Thyroid gland (tissue), 4 donors: ENCODE results near the gene HCFC1.

Source experiments
- POLR2A ChIP-seq, 2 donors: fragments of 450-650 bp; IDR thresholded peaks; one replicate each; pipeline ENCODE4 v1.6.1; 2017; ENCODE audit warnings: antibody characterized with exemption in 2 of 2, mild to moderate bottlenecking in 2 of 2, moderate library complexity in 1 of 2
- TF ChIP-seq, protein P1 (sequence below), 6 experiments: fragments of 200-600 bp in 3 of 6; fragments of 450-650 bp in 3 of 6; sonication (generic) in 3 of 6; IDR thresholded peaks; one replicate each; pipeline ENCODE4 v1.5.1; 2016 to 2019; ENCODE audit warnings: antibody characterized with exemption in 6 of 6, mild to moderate bottlenecking in 2 of 6, inconsistent platforms in 1 of 6, moderate library complexity in 1 of 6

DNA sequence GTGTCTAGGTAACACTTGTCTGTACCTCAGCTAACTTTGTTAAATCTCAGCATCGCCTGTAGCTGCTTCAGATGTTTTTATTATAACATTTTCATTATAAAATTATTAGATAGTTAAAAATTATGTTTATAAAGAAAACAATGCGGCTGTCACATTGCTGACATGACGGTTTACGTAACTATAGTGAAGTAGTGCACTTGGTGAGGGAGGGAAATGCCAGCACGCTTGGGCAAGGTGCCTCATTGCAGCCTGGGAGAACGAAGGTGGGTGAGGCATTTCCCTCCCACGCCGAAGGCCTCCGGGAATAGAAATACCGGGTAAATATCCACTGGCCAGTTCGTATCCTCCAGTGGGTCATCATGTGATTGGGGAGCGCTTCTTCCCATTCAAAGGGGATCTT lies 16.9 kb upstream of the HCFC1 start:
- no peak for TF ChIP-seq POLR2A (IDR thresholded peaks at IDR 0.05)
- TF ChIP-seq, protein P1, sequence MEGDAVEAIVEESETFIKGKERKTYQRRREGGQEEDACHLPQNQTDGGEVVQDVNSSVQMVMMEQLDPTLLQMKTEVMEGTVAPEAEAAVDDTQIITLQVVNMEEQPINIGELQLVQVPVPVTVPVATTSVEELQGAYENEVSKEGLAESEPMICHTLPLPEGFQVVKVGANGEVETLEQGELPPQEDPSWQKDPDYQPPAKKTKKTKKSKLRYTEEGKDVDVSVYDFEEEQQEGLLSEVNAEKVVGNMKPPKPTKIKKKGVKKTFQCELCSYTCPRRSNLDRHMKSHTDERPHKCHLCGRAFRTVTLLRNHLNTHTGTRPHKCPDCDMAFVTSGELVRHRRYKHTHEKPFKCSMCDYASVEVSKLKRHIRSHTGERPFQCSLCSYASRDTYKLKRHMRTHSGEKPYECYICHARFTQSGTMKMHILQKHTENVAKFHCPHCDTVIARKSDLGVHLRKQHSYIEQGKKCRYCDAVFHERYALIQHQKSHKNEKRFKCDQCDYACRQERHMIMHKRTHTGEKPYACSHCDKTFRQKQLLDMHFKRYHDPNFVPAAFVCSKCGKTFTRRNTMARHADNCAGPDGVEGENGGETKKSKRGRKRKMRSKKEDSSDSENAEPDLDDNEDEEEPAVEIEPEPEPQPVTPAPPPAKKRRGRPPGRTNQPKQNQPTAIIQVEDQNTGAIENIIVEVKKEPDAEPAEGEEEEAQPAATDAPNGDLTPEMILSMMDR (IDR thresholded peaks at IDR 0.05), result no peak
